A172 (cell line): ENCODE data around the gene ATOH8. TPM values are rescaled to one million over a fixed set of nuclear protein-coding genes. Genes with fewer than 3 reads are reported as not detected.
A peak's percentile ranks its signal among the peaks of the same experiment; 100 is the strongest.

Experiments used
- DNase-seq: peaks from one replicate; pipeline ENCODE4 v3.0.0-alpha.2; 2015; ENCODE audit warnings: low spot score
- total RNA-seq: library from RNA; depleted of rRNA; stranded (reverse); fragments of >200 nt; shearing (Covaris generic); gene quantifications from 2 replicates; pipeline ENCODE4 v1.2.3, GENCODE V29; 2014

Gene ATOH8
- total RNA-seq, 1 experiment from 2014 or later, result 3.2 TPM

- no peak for DNase-seq
Measured at GRCh38 chr2:85770369-85770768, 16.6 kb downstream of the ATOH8 start.

- no peak for DNase-seq
Measured at GRCh38 chr2:85770786-85771409, 17.1 kb downstream of the ATOH8 start.

GRCh38 chr2:85771486-85771885 lies 17.7 kb downstream of the ATOH8 start:
- no peak for DNase-seq

GRCh38 chr2:85772019-85772745 lies 18.4 kb downstream of the ATOH8 start:
- peak; percentile 99 for DNase-seq

- DNase-seq, result no peak
Measured at GRCh38 chr2:85772841-85773491, 19.2 kb downstream of the ATOH8 start.

GRCh38 chr2:85773692-85774091 lies 19.9 kb downstream of the ATOH8 start:
- no peak for DNase-seq

- DNase-seq, result no peak
Measured at GRCh38 chr2:85774126-85774978, 20.6 kb downstream of the ATOH8 start.

GRCh38 chr2:85775406-85776381 lies 21.9 kb downstream of the ATOH8 start:
- DNase-seq, result no peak

GRCh38 chr2:85776672-85777071 lies 22.9 kb downstream of the ATOH8 start:
- DNase-seq, result no peak

- no peak for DNase-seq
Measured at GRCh38 chr2:85777441-85777861, 23.7 kb downstream of the ATOH8 start.

- DNase-seq, result no peak
Measured at GRCh38 chr2:85778646-85779379, 25.0 kb downstream of the ATOH8 start.

GRCh38 chr2:85779641-85780315 lies 26.0 kb downstream of the ATOH8 start:
- no peak for DNase-seq

- DNase-seq, result no peak
Measured at GRCh38 chr2:85780316-85781012, 26.7 kb downstream of the ATOH8 start.

- DNase-seq, result no peak
Measured at GRCh38 chr2:85781013-85781332, 27.2 kb downstream of the ATOH8 start.

- no peak for DNase-seq
Measured at GRCh38 chr2:85783796-85784195, 30.0 kb downstream of the ATOH8 start.

GRCh38 chr2:85784474-85784986 lies 30.7 kb downstream of the ATOH8 start:
- no peak for DNase-seq

GRCh38 chr2:85785027-85785822 lies 31.4 kb downstream of the ATOH8 start:
- peak; percentile 87 for DNase-seq

GRCh38 chr2:85785871-85786270 lies 32.1 kb downstream of the ATOH8 start:
- DNase-seq, result no peak
